H9 (cell line): ENCODE data around the gene RRP15. TPM values are rescaled to one million over a fixed set of nuclear protein-coding genes. Genes with fewer than 3 reads are reported as not detected.

Source experiments
- DNase-seq: peaks from one replicate; pipeline ENCODE4 v3.0.0-alpha.2; 2017
- H2AFZ ChIP-seq: one replicate; pipeline ENCODE4 v1.6.1; 2013; ENCODE audit warnings: mild to moderate bottlenecking, low read length, control low read depth, moderate library complexity
- H2AK5ac ChIP-seq: 2 replicates; pipeline ENCODE4 v1.6.1; 2013; ENCODE audit warnings: low read length, control low read depth, mixed read lengths; ENCODE audit not compliant: insufficient read length
- H2BK120ac ChIP-seq: one replicate; pipeline ENCODE4 v1.6.1; 2013; ENCODE audit warnings: low read depth, mild to moderate bottlenecking, low read length, control low read depth, inconsistent platforms; ENCODE audit not compliant: poor library complexity, severe bottlenecking
- H2BK12ac ChIP-seq: 2 replicates; pipeline ENCODE4 v1.6.1; 2013; ENCODE audit warnings: low read length, control low read depth, mixed read lengths, low read depth; ENCODE audit not compliant: insufficient read length
- H2BK15ac ChIP-seq: 2 replicates; pipeline ENCODE4 v1.6.1; 2013; ENCODE audit warnings: low read depth, low read length, control low read depth
- H2BK20ac ChIP-seq: one replicate; pipeline ENCODE4 v1.6.1; 2013; ENCODE audit warnings: low read depth, mild to moderate bottlenecking, low read length, control low read depth, inconsistent platforms; ENCODE audit not compliant: poor library complexity, severe bottlenecking
- H2BK5ac ChIP-seq: 2 replicates; pipeline ENCODE4 v1.6.1; 2013; ENCODE audit warnings: low read length, control low read depth, mixed read lengths; ENCODE audit not compliant: insufficient read length
- H3K14ac ChIP-seq: 2 replicates; pipeline ENCODE4 v1.6.1; 2013; ENCODE audit warnings: low read length, control low read depth; ENCODE audit not compliant: insufficient read depth
- H3K18ac ChIP-seq: 2 replicates; pipeline ENCODE4 v1.6.1; 2013; ENCODE audit warnings: low read depth, mild to moderate bottlenecking, mixed read lengths, low read length, control low read depth; ENCODE audit not compliant: insufficient read length
- H3K23ac ChIP-seq: 2 replicates; pipeline ENCODE4 v1.6.1; 2013; ENCODE audit warnings: low read length, control low read depth, mixed read lengths, low read depth; ENCODE audit not compliant: insufficient read length
- H3K23me2 ChIP-seq: 2 replicates; pipeline ENCODE4 v1.6.1; 2013; ENCODE audit warnings: low read depth, mild to moderate bottlenecking, mixed read lengths, low read length, control low read depth; ENCODE audit not compliant: insufficient read length, poor library complexity, severe bottlenecking
- H3K27ac ChIP-seq: 2 replicates; pipeline ENCODE4 v1.5.1; 2013; ENCODE audit warnings: low read length, control low read depth, mixed read lengths, low read depth; ENCODE audit not compliant: insufficient read length
- H3K27me3 ChIP-seq: 2 replicates; pipeline ENCODE4 v1.6.1; 2013; ENCODE audit warnings: low read length, control low read depth, inconsistent platforms; ENCODE audit not compliant: insufficient read depth
- H3K4ac ChIP-seq: 2 replicates; pipeline ENCODE4 v1.6.1; 2013; ENCODE audit warnings: low read depth, mild to moderate bottlenecking, control low read depth, inconsistent platforms, low read length, moderate library complexity
- H3K4me1 ChIP-seq: 2 replicates; pipeline ENCODE4 v1.6.1; 2013; ENCODE audit warnings: low read length, control low read depth, inconsistent platforms; ENCODE audit not compliant: insufficient read depth
- H3K4me2 ChIP-seq: 2 replicates; pipeline ENCODE4 v1.6.1; 2013; ENCODE audit warnings: low read length, control low read depth, mixed read lengths; ENCODE audit not compliant: insufficient read length, insufficient read depth
- H3K56ac ChIP-seq: 2 replicates; pipeline ENCODE4 v1.6.1; 2013; ENCODE audit warnings: low read depth, mild to moderate bottlenecking, mixed read lengths, low read length, control low read depth; ENCODE audit not compliant: insufficient read length
- H3K79me1 ChIP-seq: 2 replicates; pipeline ENCODE4 v1.6.1; 2013; ENCODE audit warnings: low read depth, mild to moderate bottlenecking, moderate library complexity, low read length, control low read depth, inconsistent platforms; ENCODE audit not compliant: insufficient read depth, poor library complexity, severe bottlenecking
- H3K79me2 ChIP-seq: 2 replicates; pipeline ENCODE4 v1.6.1; 2013; ENCODE audit warnings: low read length, control low read depth, inconsistent platforms; ENCODE audit not compliant: insufficient read depth
- H3K9ac ChIP-seq: 2 replicates; pipeline ENCODE4 v1.6.1; 2013; ENCODE audit warnings: low read length, control low read depth, mixed read lengths; ENCODE audit not compliant: insufficient read length; ENCODE audit errors: extremely low read depth
- H3K9me3 ChIP-seq: one replicate; pipeline ENCODE4 v1.6.1; 2013; ENCODE audit warnings: low read depth, low read length, inconsistent platforms; ENCODE audit not compliant: control insufficient read depth
- H3T11ph ChIP-seq: one replicate; pipeline ENCODE4 v1.6.1; 2013; ENCODE audit warnings: mild to moderate bottlenecking, low read length, control low read depth, inconsistent platforms
- H4K20me1 ChIP-seq: one replicate; pipeline ENCODE4 v1.6.1; 2013; ENCODE audit not compliant: control insufficient read depth, insufficient read length, insufficient read depth
- H4K5ac ChIP-seq: 2 replicates; pipeline ENCODE4 v1.6.1; 2013; ENCODE audit warnings: low read depth, mild to moderate bottlenecking, mixed read lengths, low read length, control low read depth; ENCODE audit not compliant: insufficient read length
- H4K8ac ChIP-seq: replicated peaks from 2 replicates; pipeline ENCODE4 v1.6.1; 2013; ENCODE audit warnings: low read length, control low read depth, mixed read lengths, low read depth; ENCODE audit not compliant: insufficient read length
- H4K91ac ChIP-seq: 2 replicates; pipeline ENCODE4 v1.6.1; 2013; ENCODE audit warnings: low read depth, mild to moderate bottlenecking, moderate library complexity, mixed read lengths, low read length, control low read depth; ENCODE audit not compliant: insufficient read length
- H3K27ac Mint-ChIP-seq, 3 experiments: 2 replicates in 2 of 3; 3 replicates in 1 of 3; pipeline ENCODE4 v1.8.0; 2020 to 2021; ENCODE audit warnings: mixed read lengths in 3 of 3, mild to moderate bottlenecking in 1 of 3, moderate library complexity in 1 of 3
- H3K27me3 Mint-ChIP-seq: 2 replicates; pipeline ENCODE4 v1.8.0; 2021; ENCODE audit warnings: low read depth, mild to moderate bottlenecking, moderate library complexity, mixed read lengths
- H3K36me3 Mint-ChIP-seq, 3 experiments: 2 replicates in 2 of 3; 3 replicates in 1 of 3; pipeline ENCODE4 v1.8.0; 2020 to 2021; ENCODE audit warnings: low read depth in 3 of 3, mixed read lengths in 3 of 3; ENCODE audit not compliant: insufficient read depth in 1 of 3
- H3K4me1 Mint-ChIP-seq, 2 experiments: 2 replicates each; pipeline ENCODE4 v1.8.0; 2020; ENCODE audit warnings: mixed read lengths in 2 of 2
- H3K4me3 Mint-ChIP-seq, 2 experiments: 2 replicates in 1 of 2; 3 replicates in 1 of 2; pipeline ENCODE4 v1.8.0; 2020 to 2021; ENCODE audit warnings: mild to moderate bottlenecking in 2 of 2, mixed read lengths in 2 of 2, moderate library complexity in 1 of 2
- H3K9me3 Mint-ChIP-seq, 2 experiments: 2 replicates in 1 of 2; 3 replicates in 1 of 2; pipeline ENCODE4 v1.8.0; 2020; ENCODE audit warnings: mild to moderate bottlenecking in 2 of 2, mixed read lengths in 2 of 2, moderate library complexity in 1 of 2
- CTCF ChIP-seq: fragments of 200-600 bp; sonication (generic); conservative IDR thresholded peaks from 3 replicates; pipeline ENCODE4 v1.8.0; 2021; ENCODE audit warnings: antibody characterized with exemption, mild to moderate bottlenecking
- WGBS: extraction: QIAGEN DNeasy Blood & Tissue Kit; methylation state at CpG from one replicate; pipeline ENCODE4 v1.1.7; 2013; ENCODE audit warnings: missing lambda C conversion rate, low lambda C conversion rate, mixed read lengths; ENCODE audit not compliant: insufficient read length; ENCODE audit errors: extremely low coverage; 5-methylcytosine and 5-hydroxymethylcytosine counted together
- total RNA-seq: library from RNA; stranded (reverse); gene quantifications from 2 replicates; pipeline ENCODE4 v1.2.1, GENCODE V29; 2021

Gene RRP15
- total RNA-seq, 1 experiment from 2014 or later: 48.7 TPM

GRCh38 chr1:218336328-218336727 lies 51.2 kb downstream of the RRP15 start:
- no peak for DNase-seq
- Histone ChIP-seq H3K56ac (no peak overlapping the region), H3K27ac (no peak overlapping the region), H4K8ac (no peak overlapping the region), H3K14ac (no peak overlapping the region), H2BK5ac (no peak overlapping the region), H2BK120ac (no peak overlapping the region), H4K91ac (no peak overlapping the region), H3K9ac (no peak overlapping the region), H3K18ac (no peak overlapping the region), H3K4ac (no peak overlapping the region), H3K4me2 (no peak overlapping the region), H3K23me2 (no peaks in the 10 kb centered on the region), H2BK15ac (no peak overlapping the region), H2BK20ac (no peak overlapping the region), H3K9me3 (no peaks in the 10 kb centered on the region), H3K23ac (no peak overlapping the region), H4K5ac (no peak overlapping the region), H3K4me1 (no peaks in the 10 kb centered on the region), H3K79me1 (no peaks in the 10 kb centered on the region), H2AK5ac (no peak overlapping the region), H2AFZ (no peak overlapping the region), H3K27me3 (no peaks in the 10 kb centered on the region), H3K79me2 (no peaks in the 10 kb centered on the region), H4K20me1 (no peaks in the 10 kb centered on the region), H3T11ph (no peak overlapping the region), H2BK12ac (no peak overlapping the region)
- no CpG with 5 or more reads among the region's 2 CpGs for WGBS
- Mint-ChIP-seq H3K4me1 (peaks cover 18 to 19% of the 10 kb centered on the region in 2 experiments), H3K4me3 (no peak overlapping the region), H3K27ac (no peak overlapping the region; a peak in 1 of 7 replicates), H3K27me3 (no peaks in the 10 kb centered on the region), H3K36me3 (peaks cover 9 to 16% (median 14%) of the 10 kb centered on the region in 3 experiments; a peak in 6 of 7 replicates), H3K9me3 (no peaks in the 10 kb centered on the region)
- no peak for TF ChIP-seq CTCF
